Panc1 (cell line): ENCODE measurements around the gene KISS1R. TPM values are rescaled to one million over a fixed set of nuclear protein-coding genes. Genes with fewer than 3 reads are reported as not detected.

Experiments
- ATAC-seq: fragments of 200-7000 bp; cut with Tn5 transposase; 2 replicates; pipeline ENCODE4 v1.9.1; 2020; ENCODE audit warnings: mild to moderate bottlenecking, moderate library complexity
- BruUV-seq: library from RNA; stranded (reverse); fragments of 400-500 nt; replicated peaks from 2 replicates; lab custom pipeline; 2021; lab: Mats Ljungman, UMichigan
- CTCF ChIA-PET: fragments of 300-600 bp; sonication (Branson Sonifier 250); formaldehyde crosslinking; loops from one replicate; lab custom pipeline; 2022; ENCODE audit warnings: antibody characterized with exemption; lab: Charles Lee
- POLR2A ChIA-PET: fragments of 300-600 bp; sonication (Branson Sonifier 250); formaldehyde crosslinking; loops from one replicate; lab custom pipeline; 2022; ENCODE audit warnings: antibody characterized with exemption; lab: Charles Lee
- DNase-seq: peaks from one replicate; pipeline ENCODE4 v3.0.0-alpha.2; 2010; ENCODE audit warnings: low read depth, low spot score
- H3K27ac ChIP-seq: 2 replicates; pipeline ENCODE4 v1.5.1; 2011; ENCODE audit warnings: mild to moderate bottlenecking, low read length, inconsistent platforms
- H3K27me3 ChIP-seq: fragments of 200-500 bp; sonication (Bioruptor generic); 2 replicates; pipeline ENCODE4 v1.6.0; 2014; ENCODE audit warnings: low read length, inconsistent platforms; ENCODE audit not compliant: control insufficient read depth, insufficient read depth
- H3K36me3 ChIP-seq: fragments of 200-500 bp; sonication (Bioruptor generic); 2 replicates; pipeline ENCODE4 v1.5.1; 2014; ENCODE audit warnings: inconsistent platforms, mild to moderate bottlenecking, low read length, moderate library complexity; ENCODE audit not compliant: control insufficient read depth, insufficient read depth
- H3K4me1 ChIP-seq: 2 replicates; pipeline ENCODE4 v1.5.1; 2011; ENCODE audit warnings: inconsistent platforms, mild to moderate bottlenecking, low read length, moderate library complexity; ENCODE audit not compliant: control insufficient read depth, insufficient read depth
- H3K4me3 ChIP-seq, 2 experiments: 2 replicates each; pipeline ENCODE4 v1.5.1; 2011 to 2012; ENCODE audit warnings: low read depth in 2 of 2, low read length in 2 of 2, mild to moderate bottlenecking in 2 of 2, inconsistent platforms in 1 of 2, moderate library complexity in 1 of 2
- H3K9me3 ChIP-seq: fragments of 200-500 bp; sonication (Bioruptor generic); 2 replicates; pipeline ENCODE4 v1.5.1; 2014; ENCODE audit warnings: low read depth, mild to moderate bottlenecking, inconsistent platforms, low read length, moderate library complexity; ENCODE audit not compliant: control insufficient read depth, insufficient read depth
- POLR2AphosphoS5 ChIP-seq: IDR thresholded peaks from 2 replicates; pipeline ENCODE4 v1.6.1; 2012; ENCODE audit warnings: mild to moderate bottlenecking, low read depth, low read length, moderate library complexity
- REST ChIP-seq, 2 experiments: IDR thresholded peaks; 2 replicates each; pipeline ENCODE4 v1.6.1; 2011 to 2012; ENCODE audit warnings: low read depth in 2 of 2, control low read depth in 1 of 2, low read length in 1 of 2, mild to moderate bottlenecking in 1 of 2, moderate library complexity in 1 of 2; ENCODE audit not compliant: insufficient read depth in 1 of 2
- SIN3A ChIP-seq: IDR thresholded peaks from 2 replicates; pipeline ENCODE4 v1.6.1; 2012; ENCODE audit warnings: low read depth, mild to moderate bottlenecking, low read length, moderate library complexity, borderline replicate concordance; ENCODE audit not compliant: insufficient read depth
- TCF7L2 ChIP-seq: IDR thresholded peaks from 2 replicates; pipeline ENCODE4 v1.6.1; 2011; ENCODE audit warnings: mild to moderate bottlenecking, low read depth, low read length, inconsistent platforms
- in situ Hi-C: cut with HindIII; loops from 2 replicates; pipeline ENCODE4 v1.10.0; 2016; ENCODE audit warnings: low sequenced_read_pairs, low pct_unique_long_range_greater_than_20kb
- intact Hi-C: fragments of 100-400 bp; cut with micrococcal nuclease; formaldehyde crosslinking; loops from one replicate; pipeline ENCODE4 v1.10.0; 2022; ENCODE audit not compliant: unreplicated experiment
- total RNA-seq: library from RNA; stranded (reverse); gene quantifications from one replicate; pipeline ENCODE4 v1.2.1, GENCODE V29; 2021; ENCODE audit not compliant: unreplicated experiment
- TF ChIP-seq, protein P1 (sequence below): fragments of 450-650 bp; IDR thresholded peaks from 2 replicates; pipeline ENCODE4 v1.5.1; 2017; ENCODE audit warnings: mild to moderate bottlenecking

KISS1R gene
- total RNA-seq, 1 experiment from 2014 or later = 0.92 TPM

- intact Hi-C loops = no loop called here
- POLR2A ChIA-PET = no interaction called here
- no peak overlapping the region for H3K4me3 ChIP-seq
- no peaks in the 10 kb centered on the region for H3K27me3 ChIP-seq
- in situ Hi-C loops = no loop called here
- peaks cover 5% of the 10 kb centered on the region; the same call in 1 of the 2 replicates for H3K4me1 ChIP-seq
- CTCF ChIA-PET = no interaction called here
- ATAC-seq (no peak), DNase-seq (no peak)
- H3K36me3 ChIP-seq = no peaks in the 10 kb centered on the region
- TF ChIP-seq REST (IDR thresholded peaks at IDR 0.05; ENCODE audit: insufficient read depth in 1 of 2, low read depth in 2 of 2, low read length in 1 of 2) (no peak), SIN3A (no peak), POLR2AphosphoS5 (no peak), TCF7L2 (no peak)
- TF ChIP-seq, protein P1, sequence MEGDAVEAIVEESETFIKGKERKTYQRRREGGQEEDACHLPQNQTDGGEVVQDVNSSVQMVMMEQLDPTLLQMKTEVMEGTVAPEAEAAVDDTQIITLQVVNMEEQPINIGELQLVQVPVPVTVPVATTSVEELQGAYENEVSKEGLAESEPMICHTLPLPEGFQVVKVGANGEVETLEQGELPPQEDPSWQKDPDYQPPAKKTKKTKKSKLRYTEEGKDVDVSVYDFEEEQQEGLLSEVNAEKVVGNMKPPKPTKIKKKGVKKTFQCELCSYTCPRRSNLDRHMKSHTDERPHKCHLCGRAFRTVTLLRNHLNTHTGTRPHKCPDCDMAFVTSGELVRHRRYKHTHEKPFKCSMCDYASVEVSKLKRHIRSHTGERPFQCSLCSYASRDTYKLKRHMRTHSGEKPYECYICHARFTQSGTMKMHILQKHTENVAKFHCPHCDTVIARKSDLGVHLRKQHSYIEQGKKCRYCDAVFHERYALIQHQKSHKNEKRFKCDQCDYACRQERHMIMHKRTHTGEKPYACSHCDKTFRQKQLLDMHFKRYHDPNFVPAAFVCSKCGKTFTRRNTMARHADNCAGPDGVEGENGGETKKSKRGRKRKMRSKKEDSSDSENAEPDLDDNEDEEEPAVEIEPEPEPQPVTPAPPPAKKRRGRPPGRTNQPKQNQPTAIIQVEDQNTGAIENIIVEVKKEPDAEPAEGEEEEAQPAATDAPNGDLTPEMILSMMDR = no peak
- H3K27ac ChIP-seq = no peak overlapping the region
- BruUV-seq = no TSS peak
- H3K9me3 ChIP-seq = no peaks in the 10 kb centered on the region
Measured at GRCh38 chr19:870314-870713, 46.8 kb upstream of the KISS1R start.

DNA sequence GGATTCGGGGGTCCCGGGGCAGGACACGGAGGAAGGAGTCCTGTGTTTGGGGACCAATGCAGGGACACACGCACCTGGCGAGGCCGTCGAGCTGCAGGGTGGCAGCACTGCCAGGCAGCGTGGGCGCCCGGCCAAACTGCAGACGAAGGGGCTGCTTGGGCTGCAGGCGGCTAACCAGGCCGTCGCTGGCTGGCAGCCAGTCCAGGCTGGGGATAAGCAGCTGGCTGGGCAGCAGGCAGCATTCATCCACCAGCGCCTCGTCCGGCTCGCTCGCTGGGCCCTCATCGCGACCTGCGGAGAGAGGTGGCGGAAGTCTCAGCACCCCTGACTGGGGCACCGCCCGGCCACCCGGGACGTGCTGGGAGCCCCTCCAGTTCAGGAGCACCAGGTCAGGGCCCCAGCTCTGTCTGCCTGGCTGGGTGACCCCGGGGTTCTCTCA lies 46.2 kb upstream of the KISS1R start:
- no TSS peak for BruUV-seq
- no peaks in the 10 kb centered on the region for H3K27me3 ChIP-seq
- POLR2A ChIA-PET = no interaction called here
- intact Hi-C loops = no loop called here
- peaks cover 5% of the 10 kb centered on the region; the same call in 1 of the 2 replicates for H3K4me1 ChIP-seq
- ATAC-seq = no peak
- in situ Hi-C loops = no loop called here
- no peak for TF ChIP-seq REST (IDR thresholded peaks at IDR 0.05; ENCODE audit: insufficient read depth in 1 of 2, low read depth in 2 of 2, low read length in 1 of 2)
- TF ChIP-seq TCF7L2 = no peak
- TF ChIP-seq, protein P1 = no peak
- no peak for TF ChIP-seq SIN3A
- no peak for TF ChIP-seq POLR2AphosphoS5
- no peaks in the 10 kb centered on the region for H3K9me3 ChIP-seq
- DNase-seq = no peak
- CTCF ChIA-PET = no interaction called here
- H3K36me3 ChIP-seq = no peaks in the 10 kb centered on the region
- no peak overlapping the region for H3K4me3 ChIP-seq
- H3K27ac ChIP-seq = no peak overlapping the region
